ENCODE results near the gene ZNF385C.

ZNF385C gene

DNA sequence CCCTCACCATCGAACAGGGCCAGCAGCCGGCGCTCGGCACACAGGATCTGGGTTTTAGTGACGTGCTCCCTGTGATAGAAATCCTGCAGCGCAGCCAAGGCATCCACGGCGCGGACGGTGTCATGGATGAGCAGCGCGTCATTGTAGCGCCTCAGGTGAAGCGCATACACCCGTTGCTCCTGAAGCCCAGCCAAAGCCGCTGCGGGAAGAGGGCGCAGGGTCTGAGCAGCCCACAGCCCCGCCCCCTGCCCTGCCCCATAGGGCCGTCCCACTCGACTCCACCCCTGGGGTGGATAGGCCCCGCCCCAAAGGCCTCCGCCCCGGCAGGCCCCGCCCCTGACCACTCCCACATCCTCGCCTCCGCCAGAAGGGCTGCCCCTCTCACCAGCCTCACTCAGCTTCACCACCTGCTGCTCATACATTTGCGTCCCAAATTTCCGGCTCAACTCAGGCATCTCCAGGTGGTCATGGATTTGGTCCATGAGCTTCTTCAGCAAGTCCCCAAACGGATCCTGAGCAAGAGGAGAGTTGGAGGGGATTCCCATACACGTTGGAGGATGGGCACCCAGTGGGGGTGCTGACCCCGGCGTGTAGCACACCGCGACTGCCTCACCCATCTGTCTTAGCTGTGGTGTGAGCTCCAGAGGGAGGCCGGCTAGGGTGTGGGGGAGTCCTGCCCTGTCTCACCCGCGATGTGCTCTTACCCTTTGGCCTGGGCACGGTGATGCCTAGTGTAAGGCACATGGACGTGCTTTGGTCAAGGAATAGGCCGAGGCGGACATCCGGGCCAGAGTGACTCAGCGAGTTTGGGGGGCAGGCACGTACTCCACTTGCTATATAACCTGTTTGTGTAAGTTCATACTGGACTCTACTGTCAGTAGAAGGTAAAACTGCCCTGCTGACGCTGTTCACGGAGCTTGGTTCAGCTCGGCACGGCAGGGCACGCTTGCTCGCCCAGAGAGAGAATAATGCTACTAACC is 9.6 kb upstream of the ZNF385C start:
- peak; percentile 91 to 95 for DNase-seq (ENCODE audit: low read depth in 2 of 2)

DNA sequence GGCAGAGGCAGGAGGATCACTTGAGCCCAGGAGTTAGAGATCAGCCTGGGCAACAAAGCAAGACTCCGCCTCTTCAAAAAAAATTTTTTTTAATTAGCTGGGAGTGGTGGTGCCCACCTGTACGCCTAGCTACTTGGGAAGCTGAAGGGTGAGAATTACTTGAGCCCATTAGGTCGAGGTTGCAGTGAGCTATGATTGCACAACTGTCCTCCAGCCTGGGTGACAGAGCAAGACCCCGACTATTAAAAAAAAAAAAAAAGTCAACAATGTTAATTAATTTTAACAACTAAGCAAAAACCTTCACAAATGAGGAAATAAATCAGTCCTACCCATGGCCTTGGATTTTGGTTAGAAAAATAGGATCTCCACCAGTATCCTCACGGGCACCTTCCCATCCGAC is 8.9 kb upstream of the ZNF385C start:
- no peak for DNase-seq (ENCODE audit: low read depth in 2 of 2)

DNA sequence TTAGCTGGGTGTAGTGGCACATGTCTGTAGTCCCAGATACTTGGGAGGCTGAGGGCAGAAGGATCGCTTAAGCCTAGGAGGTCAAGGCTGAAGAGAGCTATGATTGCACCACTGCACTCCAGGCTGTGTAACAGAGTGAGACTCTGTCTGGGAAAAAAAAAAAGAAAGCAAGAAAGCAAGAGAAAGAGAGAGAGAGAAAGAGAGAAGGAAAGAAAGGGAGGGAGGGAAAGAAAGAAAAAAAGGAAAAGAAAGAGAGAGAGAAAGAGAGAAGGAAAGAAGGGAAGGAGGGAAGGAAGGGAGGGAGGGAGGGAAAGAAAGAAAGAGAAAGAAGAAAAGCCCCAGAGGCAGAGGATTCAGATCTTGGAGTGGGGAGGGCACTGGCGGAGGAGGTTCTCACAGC is 7.7 kb upstream of the ZNF385C start:
- no peak for DNase-seq (ENCODE audit: low read depth in 2 of 2)

DNA sequence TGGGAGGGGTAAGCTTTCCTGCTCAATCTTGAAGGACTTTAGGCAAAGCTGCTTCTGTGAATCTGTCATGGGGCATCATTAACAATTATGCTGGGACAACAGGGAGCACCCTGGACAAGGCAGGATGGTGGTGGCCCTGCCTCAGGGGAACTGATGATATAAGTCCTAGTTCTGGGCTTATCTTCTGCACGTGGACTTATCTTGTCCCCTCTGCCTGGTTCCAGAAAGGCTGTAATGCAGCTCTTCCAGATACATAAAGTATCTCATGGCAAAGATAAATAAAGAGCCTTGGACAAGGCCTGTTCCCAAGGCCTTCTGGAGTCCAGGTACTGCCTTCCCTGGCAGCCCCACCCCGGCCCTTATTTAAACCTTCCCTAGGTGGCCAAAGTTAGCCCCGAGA is 6.0 kb upstream of the ZNF385C start:
- no peak for DNase-seq (ENCODE audit: low read depth in 2 of 2)

DNA sequence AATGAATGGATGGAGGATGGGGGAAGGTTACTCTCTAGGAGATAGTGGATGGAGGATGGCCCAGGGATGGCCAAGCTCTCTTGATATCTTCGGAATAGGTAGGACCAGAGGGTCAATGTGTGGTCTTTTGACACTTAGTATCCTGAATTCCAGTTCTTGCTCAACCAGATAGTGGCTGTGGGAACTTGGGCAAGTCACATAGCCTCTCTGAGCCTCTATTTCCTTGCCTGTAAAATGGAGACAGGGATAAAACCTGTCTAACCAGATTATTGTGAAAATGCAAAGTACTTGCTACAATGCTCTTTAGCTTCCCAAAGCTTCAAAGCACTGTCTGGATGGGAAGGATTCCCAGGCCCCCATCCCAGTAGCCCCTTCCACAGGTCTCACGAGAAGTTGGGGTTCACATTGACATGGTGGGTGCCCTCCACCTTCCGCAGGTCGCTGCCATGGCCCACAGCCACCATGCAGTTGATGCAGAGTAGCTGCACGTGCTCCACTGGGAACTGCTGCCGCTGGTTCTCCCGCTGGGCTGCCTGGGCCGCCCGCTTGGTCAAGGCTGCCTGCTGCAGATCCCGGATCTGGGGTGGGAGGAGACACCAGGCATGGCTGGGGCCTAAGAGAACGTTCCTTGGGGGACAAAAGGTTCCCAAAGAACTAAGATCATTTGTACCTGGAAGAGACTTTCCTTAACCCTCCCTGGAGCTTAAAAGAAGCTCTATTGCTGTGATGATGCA is 5.1 kb upstream of the ZNF385C start:
- DNase-seq (ENCODE audit: low read depth in 2 of 2): no peak

DNA sequence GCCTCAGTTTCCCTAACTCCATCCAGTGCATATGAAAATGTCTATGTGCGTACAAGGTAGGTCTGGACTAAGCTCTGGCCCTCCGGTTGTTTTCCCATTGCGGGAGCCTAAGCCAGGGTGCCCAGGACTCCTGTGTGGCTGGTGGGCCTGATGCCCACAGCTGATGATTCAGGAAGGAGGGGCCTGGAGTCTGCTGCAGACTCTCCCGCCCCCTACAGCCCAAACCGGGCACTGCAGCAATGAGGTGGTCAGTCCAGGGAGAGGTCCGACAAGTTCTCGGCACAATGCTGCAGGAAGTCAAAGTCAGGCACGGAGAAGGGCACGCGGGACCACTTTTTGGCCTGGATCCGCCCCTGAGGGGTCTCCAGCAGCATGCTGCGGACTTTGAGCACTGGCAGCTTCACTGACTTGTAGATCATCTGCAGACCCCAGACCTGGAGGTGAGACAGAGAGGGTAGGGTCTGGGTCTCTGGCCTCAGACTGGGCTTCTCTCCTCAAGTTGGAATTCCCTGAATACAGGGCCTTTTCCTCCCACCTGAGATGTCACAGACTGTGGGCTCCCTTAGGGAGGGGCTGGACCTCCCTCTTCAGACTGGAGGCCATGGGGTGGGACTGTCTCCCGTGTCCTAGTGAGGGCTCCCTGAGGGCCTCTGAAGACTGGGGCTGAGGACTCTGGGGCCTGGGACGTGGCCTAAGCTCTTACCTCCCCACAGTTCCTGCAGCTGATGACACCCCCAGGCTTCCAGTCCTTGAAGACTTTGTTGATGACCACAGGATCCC is 3.4 kb upstream of the ZNF385C start:
- DNase-seq (ENCODE audit: low read depth in 2 of 2): peak; percentile 45 to 76

DNA sequence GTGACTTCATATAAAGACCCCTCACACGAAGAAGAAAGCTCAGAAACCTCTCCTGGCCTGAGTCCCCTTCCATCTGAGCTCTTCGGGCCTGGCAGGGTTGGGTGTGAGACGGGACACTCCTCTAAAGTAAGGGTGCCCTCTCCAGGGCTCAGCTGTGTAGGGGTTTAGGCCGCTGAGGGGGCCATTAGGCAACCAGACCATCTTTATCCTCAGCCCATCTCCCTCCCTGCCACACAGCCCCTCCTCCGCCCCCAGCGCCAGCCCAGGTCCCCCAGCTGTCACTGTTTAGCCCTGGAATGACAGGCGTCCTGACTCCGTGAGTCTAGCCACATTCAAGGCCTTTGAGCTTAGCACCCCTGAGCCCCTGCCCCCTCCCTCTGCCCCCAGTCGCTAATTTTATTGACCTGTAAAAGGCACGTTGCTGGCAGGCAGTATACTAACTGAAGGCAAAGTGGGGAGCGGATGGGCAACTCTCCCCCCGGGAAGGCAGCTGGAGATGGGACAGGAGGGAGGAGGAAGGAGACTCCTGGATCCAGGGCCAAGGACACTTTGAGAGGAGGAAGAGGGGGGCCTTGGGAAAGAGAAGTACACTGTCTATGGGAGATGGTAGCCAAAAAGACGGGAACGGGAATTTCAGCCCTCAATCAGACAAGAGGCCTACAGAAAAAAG is 592 bp upstream of the ZNF385C start:
- no peak for DNase-seq (ENCODE audit: low read depth in 2 of 2)

DNA sequence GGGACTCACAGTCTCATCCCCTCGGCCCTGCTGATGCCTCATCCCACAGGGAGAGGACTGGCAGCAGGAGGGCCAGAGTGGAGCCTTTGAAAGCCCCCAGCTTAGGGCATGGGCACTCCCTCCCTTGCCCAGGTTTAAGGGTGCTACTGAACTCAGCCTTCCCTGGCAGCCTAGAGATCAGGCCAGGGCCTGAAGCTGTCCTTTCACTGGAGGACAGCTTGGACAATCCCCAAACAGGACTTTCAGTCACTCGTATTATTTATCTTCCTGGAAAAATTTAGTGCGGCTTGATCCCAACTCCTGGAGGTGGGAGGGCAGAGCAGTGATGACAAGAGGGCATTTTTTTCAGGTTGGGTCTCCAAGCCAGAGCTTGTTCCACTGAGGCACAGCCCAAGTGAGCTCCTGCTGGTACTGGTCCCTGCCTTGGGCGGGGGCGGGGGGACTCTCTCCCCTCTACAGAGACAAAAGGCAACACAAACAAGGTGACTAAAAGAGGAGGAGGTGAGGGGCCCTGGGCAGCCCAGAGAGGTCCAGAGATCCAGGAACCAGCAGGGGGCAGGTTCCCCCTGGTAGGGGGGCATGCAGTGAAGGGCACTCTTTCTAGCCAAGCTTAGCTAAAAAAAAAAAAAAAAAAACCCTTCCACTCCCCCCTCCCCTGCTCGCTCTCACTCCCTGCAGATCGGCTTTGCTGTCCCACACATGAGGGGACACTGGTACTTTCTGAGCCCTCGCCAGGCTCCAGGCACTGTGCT is 1.7 kb downstream of the ZNF385C start:
- no peak for DNase-seq (ENCODE audit: low read depth in 2 of 2)

DNA sequence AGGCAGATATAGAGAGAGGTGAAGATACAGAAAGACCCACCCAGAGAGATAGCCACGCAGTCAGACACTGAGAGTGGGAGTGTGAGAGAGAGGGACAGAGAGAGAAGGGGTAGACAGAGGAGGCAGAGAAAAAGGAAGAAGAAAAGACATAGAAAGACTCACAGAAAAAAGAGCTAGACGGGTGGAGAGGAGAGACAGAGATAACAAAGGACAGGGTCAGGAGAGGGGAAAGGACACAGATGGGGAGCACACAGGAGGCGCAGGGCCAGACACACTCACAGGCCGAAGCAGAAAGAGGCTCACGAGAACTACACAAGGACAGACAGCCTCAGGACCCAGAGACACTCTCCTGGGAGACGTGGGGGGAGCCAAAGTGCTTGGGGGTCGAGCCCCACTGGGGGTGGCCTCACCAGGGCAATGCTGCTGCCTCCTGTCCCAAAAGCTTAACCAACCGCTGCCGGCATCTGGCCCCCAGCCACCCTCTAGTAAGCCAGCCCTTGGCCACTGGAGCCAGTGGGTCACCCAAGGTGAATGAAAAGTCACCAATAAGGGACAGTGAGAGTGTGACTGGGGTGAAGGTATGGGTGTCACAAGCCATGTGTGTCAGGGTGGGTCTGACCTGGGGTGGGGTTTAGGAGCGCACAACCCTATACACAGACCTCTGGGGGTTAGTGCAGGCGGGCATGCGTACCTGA is 3.8 kb downstream of the ZNF385C start:
- DNase-seq (ENCODE audit: low read depth in 2 of 2): no peak

DNA sequence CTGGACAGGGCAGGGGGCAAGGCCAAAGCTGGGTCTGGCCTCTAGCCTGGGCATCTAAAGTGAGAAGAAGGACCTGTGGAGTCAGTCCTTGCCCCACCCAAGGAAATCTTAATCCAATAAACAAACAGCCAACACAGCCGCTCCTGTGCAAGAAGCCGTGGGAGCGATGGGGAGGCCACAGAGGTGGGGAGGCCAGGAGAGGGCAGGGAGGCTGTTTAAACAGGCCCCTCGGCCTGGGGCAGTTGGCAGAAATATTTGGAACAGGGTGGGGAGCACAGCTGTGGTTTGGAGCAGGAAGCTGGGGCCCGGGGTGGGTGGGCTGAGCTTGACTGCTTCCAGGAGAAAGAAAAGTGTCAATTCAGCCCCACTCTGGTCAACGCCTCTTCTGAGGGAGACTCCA is 5.3 kb downstream of the ZNF385C start:
- no peak for DNase-seq (ENCODE audit: low read depth in 2 of 2)

DNA sequence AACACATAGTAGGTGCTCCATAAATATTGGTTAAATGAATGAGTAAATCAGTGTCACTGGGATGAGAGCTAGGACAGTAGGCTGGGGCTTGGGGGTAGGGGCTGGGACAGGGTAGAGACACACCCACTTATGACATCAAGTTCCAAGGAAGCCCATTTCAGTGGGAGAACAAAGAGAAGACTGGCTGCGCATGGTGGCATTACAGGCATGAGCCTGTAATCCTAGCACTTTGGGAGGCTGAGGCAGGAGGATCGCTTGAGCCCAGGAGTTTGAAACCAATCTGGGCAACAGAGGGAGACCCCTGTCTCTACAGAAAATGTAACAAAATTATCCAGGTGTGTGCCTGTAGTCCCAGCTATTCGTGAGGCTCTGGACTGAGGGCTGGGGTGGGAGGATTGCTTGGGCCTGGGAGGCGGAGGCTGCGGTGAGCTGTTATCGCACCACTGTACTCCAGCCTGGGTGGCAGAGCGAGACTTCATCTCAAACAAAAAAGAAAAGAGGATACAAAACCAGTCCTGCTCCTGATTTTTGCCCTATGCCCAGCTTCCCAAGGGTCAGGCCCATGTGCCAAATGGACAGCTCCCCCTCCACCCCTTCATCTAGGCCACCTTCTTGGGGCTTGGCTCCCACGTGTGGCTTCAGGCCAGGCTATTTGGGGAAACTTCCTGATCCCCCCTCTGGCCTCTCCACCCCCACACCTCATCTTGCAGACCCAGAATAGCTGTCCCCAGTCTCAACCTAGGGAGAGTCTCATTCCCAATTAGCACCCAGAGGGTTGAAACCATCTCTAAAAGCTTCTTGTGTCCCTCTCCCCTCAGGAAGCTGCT is 7.1 kb downstream of the ZNF385C start:
- DNase-seq (ENCODE audit: low read depth in 2 of 2): no peak

DNA sequence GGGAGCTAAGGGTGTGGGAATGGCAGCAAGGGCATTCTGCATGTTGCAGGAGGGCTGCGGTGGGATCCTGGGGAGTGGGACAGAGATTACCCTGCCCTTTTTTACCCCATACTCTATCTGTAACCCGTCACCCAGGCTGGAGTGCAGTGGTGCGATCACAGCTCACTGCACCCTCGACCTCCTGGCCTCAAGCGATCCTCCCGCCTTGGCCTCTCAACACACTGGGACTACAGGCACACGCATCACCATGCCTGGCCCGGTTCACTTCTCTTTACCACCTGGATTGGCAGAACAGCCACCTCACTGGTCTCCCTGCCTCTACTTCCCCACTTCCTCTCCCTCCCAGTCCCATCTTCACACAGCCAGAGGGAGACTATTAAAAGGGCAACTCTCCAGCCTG is 9.5 kb downstream of the ZNF385C start:
- DNase-seq (ENCODE audit: low read depth in 2 of 2): no peak

DNA sequence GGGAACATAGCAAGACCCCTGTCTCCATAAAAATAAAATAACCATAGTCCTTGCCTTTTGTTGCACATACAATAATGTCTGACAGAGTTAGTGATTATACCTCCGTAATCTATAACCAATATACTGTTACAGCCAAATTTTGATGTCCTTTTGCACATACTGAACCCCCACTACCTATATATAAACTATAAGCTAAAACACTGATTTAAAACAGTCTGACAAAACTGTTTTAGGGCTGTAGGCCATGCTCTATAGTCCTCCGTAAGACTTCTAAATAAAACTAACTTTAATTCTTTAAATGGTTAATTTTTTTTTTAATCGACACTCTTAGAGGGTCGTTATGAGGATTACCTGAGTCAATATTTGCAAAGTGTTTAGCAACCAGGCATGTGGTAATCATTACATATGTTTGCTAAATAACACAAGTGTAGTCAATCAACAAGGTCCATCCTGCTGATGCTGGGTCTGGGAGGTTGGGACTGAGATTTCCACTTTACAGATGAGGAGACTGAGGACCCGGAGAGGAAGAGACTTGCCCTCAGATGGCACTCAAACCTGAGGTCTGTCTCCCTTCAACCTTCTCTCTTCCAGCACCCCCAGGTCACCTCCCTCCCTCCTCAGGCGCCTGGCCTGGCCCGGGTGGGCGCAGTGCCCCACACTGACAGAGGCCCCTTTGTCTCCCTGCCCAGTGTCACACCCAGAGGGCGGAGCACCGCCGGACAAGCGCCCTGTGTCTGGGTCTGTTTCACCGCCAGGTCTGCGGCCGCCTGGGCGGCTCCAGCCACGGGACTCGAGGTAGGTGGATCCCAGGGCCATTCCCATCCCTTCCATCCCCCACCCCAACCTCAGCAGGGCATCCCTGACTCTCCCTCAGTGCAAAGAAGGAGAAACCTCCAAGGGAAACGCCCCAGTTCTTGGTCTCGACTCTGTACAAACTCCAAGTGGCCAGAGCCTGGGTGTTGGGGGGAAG is 10.3 kb downstream of the ZNF385C start:
- no peak for DNase-seq (ENCODE audit: low read depth in 2 of 2)

DNA sequence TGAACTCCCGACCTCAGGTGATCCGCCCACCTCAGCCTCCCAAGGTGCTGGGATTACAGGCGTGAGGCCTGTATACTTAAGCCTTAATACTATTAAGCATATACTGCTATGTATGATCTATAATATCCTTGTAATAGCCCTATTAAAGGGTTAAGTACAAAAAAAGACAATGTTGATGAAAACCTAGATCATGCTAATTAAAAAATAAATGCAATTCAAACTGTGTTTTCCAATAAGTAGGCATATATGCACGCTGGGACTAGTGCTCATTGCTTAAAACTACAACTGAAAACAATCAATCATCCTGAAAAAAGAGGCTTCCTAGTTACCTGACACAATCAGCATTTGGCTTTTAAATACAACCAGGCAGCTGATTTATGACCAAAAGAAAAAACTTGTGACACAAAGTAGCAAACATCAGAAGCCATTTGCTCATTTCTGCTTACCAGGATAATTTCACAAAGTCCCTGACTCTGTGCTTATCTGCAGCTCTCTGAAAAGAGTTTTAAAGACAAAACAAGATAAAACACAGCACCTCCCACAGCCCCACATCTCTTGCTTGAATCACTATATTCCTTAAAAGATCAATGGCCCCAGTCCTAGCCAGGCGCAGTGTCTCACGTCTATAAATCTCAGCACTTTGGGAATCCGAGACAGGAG is 11.1 kb downstream of the ZNF385C start:
- no peak for DNase-seq (ENCODE audit: low read depth in 2 of 2)

DNA sequence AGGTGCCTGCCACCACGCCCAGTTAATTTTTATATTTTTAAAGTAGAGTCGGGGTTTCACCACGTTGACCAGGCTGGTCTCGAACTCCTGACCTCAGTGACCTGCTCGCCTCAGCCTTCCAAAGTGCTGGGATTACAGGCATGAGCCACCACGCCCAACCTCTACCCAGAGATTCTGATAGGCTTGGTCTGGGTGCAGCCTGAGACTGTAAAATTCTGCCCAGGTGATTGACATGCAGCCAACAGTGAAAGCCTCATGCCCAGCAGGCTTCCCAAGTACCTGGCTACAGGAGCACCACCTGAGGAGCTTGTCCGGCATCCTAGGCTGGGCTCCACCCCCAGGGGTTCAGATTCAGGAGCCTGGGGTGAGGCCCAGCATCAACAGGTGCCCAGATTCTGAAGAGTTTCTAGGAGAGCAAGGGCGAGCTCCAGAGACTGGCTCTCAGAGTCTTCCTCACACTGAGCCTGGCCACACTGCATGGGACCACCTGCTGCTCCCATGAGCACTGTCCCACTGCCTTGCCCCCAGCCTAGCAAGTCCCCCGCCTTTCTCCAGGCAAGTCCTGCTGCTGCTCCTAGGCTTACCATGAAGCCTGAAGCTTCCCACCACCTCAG is 16.6 kb downstream of the ZNF385C start:
- no peak for DNase-seq (ENCODE audit: low read depth in 2 of 2)

DNA sequence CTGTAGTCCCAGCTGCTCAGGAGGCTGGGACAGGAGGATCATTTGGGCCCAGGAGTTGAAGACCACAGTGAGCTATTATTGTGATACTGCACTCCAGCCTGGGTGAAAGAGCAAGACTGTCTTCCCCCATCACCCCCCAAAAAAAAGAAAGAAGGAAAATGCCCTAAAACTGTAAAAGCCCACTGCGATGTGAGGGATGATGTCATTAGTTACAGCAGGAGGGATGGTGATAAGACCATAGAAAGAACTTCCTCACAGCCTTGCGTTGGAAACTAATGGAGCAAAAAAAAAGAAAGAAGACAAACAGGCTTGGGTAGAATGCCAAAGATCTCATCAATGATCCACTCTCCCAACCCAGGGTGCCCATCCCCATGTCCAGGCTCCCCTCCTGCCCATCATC is 18.7 kb downstream of the ZNF385C start:
- DNase-seq (ENCODE audit: low read depth in 2 of 2): no peak

DNA sequence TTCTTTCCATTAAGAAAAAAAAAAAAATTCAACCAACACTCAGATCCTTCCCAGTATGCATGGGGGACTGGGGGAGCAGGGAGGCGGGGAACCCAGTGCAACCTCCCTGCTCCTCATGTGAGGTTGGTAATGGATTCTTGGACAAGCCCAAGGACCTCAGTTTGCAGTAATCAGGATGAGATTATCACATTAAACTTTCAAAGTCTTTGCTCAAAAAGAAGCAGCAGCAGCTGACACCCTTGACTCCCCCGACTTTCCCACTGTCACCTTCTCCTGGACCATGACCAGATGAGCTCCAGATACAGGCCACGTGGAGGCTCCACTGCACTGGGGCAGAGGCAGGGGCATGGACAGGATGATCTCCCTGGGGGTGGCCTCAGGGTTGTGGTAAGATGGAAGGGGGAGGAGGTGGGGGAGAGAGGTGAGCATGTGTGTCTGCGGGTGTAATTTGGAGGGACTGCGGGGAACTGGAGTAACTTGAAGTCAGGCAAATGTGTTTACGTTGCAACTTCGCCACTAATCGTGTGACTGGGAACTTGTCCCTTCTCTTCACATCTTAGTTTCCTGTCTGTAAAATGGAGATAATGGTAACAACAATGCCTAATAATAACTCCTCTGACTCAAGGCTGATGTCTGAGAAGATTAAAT is 19.8 kb downstream of the ZNF385C start:
- DNase-seq (ENCODE audit: low read depth in 2 of 2): no peak
